ENCODE data around the gene ABHD1. TPM values are rescaled to one million over a fixed set of nuclear protein-coding genes. Genes with fewer than 3 reads are reported as not detected.

ABHD1 gene
- total and polyA plus RNA-seq, 12 donors = 0.61 to 6.0 (median 1.5) TPM; not detected in 1

DNA sequence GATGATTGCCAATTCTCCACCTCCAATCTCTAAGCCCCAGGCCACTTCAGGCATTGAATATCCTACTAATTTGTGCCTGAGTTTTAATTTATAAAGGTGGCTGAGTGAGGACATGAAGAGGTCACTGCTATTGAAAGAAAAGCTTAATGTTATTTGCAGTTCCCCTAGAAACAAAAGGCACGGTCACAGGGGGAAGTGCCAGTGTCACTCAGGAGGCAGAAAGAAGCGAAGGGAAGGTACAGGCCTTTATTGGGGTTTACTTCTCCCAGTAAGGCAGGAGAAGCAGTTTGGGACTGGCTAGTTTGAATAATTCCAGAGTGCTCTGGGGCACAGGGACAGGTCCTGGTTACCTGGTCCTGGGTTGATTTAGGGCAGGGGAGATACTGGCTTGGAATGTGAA, 1.7 kb upstream of the ABHD1 start:
- intact Hi-C loops (cut with DNase I) = no loop called here
- 72 to 85% (median 81%) methylated on average over 2 of the region's 2 CpGs for WGBS, 4 donors
- H3K36me3 ChIP-seq (replicated peaks in 1 of 2) = no peaks in the 10 kb centered on the region
- no peak overlapping the region for H3K27ac ChIP-seq
- peaks cover 9% of the 10 kb centered on the region for H3K27me3 ChIP-seq
- TF ChIP-seq, protein P1, sequence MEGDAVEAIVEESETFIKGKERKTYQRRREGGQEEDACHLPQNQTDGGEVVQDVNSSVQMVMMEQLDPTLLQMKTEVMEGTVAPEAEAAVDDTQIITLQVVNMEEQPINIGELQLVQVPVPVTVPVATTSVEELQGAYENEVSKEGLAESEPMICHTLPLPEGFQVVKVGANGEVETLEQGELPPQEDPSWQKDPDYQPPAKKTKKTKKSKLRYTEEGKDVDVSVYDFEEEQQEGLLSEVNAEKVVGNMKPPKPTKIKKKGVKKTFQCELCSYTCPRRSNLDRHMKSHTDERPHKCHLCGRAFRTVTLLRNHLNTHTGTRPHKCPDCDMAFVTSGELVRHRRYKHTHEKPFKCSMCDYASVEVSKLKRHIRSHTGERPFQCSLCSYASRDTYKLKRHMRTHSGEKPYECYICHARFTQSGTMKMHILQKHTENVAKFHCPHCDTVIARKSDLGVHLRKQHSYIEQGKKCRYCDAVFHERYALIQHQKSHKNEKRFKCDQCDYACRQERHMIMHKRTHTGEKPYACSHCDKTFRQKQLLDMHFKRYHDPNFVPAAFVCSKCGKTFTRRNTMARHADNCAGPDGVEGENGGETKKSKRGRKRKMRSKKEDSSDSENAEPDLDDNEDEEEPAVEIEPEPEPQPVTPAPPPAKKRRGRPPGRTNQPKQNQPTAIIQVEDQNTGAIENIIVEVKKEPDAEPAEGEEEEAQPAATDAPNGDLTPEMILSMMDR (IDR thresholded peaks at IDR 0.05) = no peak
- TF ChIP-seq POLR2A (IDR thresholded peaks at IDR 0.05) = no peak
- H3K4me3 ChIP-seq = no peak overlapping the region
- peaks cover 0 to 11% of the 10 kb centered on the region in 2 donors for H3K4me1 ChIP-seq (replicated peaks in 1 of 2)
- DNase-seq = no peak
- H3K9me3 ChIP-seq (replicated peaks in 1 of 3) = no peaks in the 10 kb centered on the region

GRCh38 chr2:27122791-27123190, 824 bp upstream of the ABHD1 start:
- Histone ChIP-seq H3K4me1 (replicated peaks in 1 of 2) (peaks cover 0 to 11% of the 10 kb centered on the region in 2 donors), H3K36me3 (replicated peaks in 1 of 2) (no peaks in the 10 kb centered on the region), H3K9me3 (replicated peaks in 1 of 3) (no peaks in the 10 kb centered on the region), H3K4me3 (no peak overlapping the region), H3K27me3 (peaks cover 9% of the 10 kb centered on the region), H3K27ac (no peak overlapping the region)
- TF ChIP-seq, protein P1 (IDR thresholded peaks at IDR 0.05) = no peak
- TF ChIP-seq POLR2A (IDR thresholded peaks at IDR 0.05) = no peak
- intact Hi-C loops (cut with DNase I) = no loop called here
- no peak for DNase-seq
- 86 to 89% (median 88%) methylated on average over 7 of the region's 7 CpGs for WGBS, 4 donors

DNA sequence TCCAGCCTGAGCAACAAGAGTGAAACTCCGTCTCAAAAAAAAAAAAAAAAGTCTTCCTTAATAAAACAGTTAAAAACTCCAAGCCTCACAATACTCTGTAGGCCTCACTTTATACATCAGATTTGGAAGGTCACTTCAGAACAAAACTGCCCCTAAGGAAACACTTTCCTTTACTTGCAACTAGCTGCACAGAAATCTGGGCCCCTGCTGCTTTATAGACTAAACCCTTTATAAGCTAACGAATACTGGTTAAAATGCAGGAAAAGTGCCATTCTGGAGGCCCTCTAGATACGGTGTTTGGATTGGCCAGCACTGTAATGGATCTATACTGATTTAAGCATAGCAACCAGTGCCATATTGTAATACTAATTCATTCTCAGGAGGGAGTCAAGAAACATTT, 1.5 kb downstream of the ABHD1 start:
- Histone ChIP-seq H3K27ac (no peak overlapping the region), H3K9me3 (replicated peaks in 1 of 3) (no peaks in the 10 kb centered on the region), H3K36me3 (replicated peaks in 1 of 2) (peaks cover 0 to 6% of the 10 kb centered on the region in 2 donors), H3K4me1 (replicated peaks in 1 of 2) (no peaks in the 10 kb centered on the region), H3K4me3 (no peak overlapping the region), H3K27me3 (no peaks in the 10 kb centered on the region)
- intact Hi-C loops (cut with DNase I) = no loop called here
- no peak for DNase-seq
- TF ChIP-seq, protein P1 (IDR thresholded peaks at IDR 0.05) = no peak
- TF ChIP-seq POLR2A (IDR thresholded peaks at IDR 0.05) = no peak
- 86 to 91% (median 86%) methylated on average over 3 of the region's 3 CpGs for WGBS, 4 donors

GRCh38 chr2:27126252-27126710, 2.7 kb downstream of the ABHD1 start:
- Histone ChIP-seq H3K36me3 (replicated peaks in 1 of 2) (peaks cover 0 to 18% of the 10 kb centered on the region in 2 donors), H3K27me3 (no peaks in the 10 kb centered on the region), H3K9me3 (replicated peaks in 1 of 3) (no peaks in the 10 kb centered on the region), H3K27ac (no peak overlapping the region), H3K4me3 (no peak overlapping the region), H3K4me1 (replicated peaks in 1 of 2) (no peaks in the 10 kb centered on the region)
- whole genome bisulfite sequencing, 4 donors = 50 to 62% (median 57%) methylated on average over 5 of the region's 5 CpGs
- intact Hi-C loops (cut with DNase I) = no loop called here
- TF ChIP-seq, protein P1 (IDR thresholded peaks at IDR 0.05) = no peak
- no peak for TF ChIP-seq POLR2A (IDR thresholded peaks at IDR 0.05)
- no peak for DNase-seq

Data from adrenal gland (tissue), 12 donors.